ENCODE results near the gene PANX2.

The PANX2 gene

GRCh38 chr22:50185375-50186087, 15.0 kb downstream of the PANX2 start, which contains the start of gene TRABD:
Gene TRABD (plus strand): TSS chr22:50185913. CDS start chr22:50193061, 7,148 bp downstream.
- peak; percentile 73 for DNase-seq

GRCh38 chr22:50186181-50186714, 15.7 kb downstream of the PANX2 start:
- no peak for DNase-seq

DNA sequence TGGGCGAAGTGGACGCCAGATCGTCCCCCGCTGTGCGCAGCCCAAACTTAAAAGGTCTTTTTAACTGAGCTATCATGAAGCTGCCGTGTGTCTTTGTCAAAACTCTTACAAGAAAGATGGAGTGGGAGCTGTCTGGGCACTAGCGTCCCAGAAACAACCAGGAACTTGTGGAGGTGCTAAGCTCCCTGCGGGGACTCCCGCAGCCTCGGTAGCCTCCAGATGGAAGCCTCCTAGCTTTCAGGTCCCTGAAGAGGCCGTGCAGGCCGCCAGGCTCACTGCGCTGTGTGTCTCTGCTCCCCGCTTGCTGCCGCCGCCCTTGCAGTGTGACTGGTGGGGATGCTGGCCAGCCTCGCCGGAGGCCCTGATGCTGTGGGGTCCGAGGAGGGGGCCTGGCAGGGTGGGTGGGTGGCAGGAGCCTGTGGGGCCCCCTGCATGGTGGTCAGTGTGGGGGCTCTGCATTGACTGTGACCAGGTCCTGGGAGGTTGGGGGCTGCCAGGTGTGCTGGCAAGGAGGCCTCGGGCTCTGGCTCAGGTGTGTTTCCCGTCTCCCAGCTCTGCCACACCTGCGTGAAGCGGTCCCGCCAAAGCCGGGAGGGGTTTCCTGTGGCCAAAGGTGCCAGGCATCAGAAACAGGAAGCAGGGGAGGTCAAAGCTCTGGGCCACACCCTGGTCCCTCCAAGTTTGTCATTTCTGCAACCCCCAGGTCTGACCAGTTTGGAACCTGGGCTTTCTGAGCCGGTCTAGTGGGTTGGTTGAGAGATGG, 16.4 kb downstream of the PANX2 start:
- no peak for DNase-seq

- DNase-seq: no peak
Measured at GRCh38 chr22:50188356-50188755, 17.8 kb downstream of the PANX2 start.

DNA sequence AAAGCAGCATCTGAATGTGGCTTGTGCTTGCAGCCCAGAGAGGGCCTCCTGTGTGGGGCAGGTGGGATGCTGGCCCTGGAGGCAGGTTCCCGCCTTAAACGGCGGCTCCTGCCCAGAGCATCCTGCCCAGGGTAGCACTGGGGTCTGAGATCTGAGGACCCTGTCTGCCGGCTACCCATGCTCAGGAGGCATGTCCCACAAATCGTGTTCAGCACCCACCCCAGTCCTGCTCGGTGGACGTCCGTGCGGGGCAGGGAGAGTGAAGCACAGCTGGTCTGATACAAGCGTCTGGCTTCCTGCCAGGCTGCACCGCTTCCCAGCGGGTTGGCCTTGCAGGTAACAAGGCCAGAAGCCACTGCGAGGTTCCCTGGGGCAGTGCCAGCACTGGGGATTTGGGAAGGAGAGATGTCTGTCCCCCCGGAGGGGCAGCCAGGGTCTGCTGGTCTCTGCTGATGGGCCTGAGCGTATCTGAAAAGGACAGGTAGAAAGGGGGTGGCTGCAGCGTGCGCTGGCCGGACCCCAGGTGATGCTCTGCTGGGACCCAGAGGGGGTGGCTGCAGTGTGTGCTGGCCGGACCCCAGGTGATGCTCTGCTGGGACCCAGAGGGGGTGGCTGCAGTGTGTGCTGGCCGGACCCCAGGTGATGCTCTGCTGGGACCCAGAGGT, 18.8 kb downstream of the PANX2 start:
- DNase-seq: peak; percentile 16

- DNase-seq: no peak
Measured at GRCh38 chr22:50189849-50190181, 19.3 kb downstream of the PANX2 start.

DNA sequence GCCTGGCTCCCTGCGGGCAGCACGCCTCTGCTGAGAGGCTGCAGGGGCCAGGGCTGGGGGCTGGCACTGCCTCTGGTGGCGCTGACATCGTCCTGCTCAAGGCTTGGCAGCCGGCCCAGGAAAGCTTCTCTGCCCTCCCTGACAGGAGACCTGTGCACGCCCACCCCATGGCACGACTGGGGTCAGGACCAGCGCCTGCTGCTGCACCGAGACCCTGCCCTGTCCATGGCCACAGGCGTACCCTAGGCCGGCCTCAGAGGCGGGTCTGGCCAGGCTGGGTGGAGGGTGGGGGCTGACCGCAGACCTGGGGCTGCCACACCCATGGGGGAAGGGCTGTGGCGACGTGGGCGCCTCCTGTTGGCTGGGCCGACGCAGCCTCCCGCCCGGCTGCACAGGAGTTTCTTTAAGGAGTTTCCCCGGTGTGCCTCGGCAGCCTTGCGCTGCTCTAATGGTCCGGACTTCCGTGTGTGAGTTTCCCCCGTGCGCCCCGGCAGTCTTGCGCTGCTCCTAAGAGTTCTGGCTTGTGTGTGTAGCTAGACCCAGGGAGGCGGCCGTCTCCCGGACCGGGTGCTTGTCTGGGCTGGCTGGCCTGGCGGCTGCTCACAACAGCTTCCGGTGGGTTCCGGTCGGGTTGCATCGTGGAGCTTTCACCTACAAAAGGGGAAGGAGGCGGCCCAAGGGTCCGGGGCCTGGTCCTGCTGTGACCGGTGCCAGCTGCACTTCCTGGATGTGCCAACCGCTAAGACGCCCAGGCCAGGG, 19.8 kb downstream of the PANX2 start:
- DNase-seq: peak; percentile 38

- DNase-seq: no peak
Measured at GRCh38 chr22:50190941-50191741, 20.6 kb downstream of the PANX2 start.

- no peak for DNase-seq
Measured at GRCh38 chr22:50192436-50193204, 22.1 kb downstream of the PANX2 start.

DNA sequence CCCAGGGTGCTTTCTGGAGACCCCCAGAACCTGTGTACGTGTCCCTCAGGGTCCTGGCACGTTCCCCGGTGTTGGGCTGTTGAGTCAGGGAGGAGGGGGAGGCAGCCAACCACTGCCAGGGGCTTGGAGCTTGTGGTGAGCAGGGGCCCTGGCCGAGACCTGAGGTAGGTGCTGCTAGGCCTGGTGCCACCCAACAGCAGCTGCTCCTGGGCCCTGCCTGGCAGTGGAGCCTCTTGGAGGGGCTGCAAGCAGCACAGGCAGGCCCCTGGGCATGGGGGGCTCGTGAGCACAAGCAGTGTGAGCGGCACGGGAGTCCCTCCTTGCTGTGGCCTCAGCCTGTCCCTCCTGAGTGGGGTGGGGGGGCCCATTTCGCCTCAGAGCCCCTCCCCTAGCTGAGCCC, 23.1 kb downstream of the PANX2 start:
- no peak for DNase-seq

DNA sequence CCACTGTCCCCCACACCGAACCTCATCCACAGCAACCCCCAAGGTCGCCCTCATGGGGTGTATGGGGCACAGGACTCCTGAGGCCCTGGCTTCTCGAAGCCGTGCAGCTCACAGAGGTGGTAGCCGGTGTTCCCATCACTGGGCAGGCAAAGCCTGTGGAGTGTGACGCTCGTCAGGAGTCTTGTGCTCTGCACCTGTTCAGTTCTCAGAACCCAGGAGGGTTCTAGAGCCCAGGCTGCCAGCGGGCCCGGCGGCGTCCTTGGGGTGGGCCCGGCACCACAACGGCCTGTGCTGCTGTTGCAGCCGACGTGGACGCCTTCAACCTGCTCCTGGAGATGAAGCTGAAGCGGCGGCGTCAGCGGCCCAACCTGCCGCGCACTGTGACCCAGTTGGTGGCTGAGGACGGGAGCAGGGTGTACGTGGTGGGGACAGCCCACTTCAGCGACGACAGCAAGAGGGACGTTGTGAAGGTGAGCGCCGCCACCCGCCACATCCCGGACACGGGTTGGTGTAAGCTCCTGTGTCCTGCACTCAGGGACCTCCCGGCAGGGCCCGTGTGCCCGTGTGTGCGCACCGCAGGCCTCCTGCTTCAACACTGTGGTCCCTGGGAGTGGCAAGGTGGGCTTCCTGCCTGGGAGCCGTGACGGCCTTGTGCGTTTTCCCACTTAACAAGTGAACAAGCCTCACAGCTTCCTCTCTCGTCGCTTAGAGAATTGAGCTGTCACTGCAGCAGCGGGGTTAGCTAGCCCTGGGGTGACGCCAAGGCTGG, 23.7 kb downstream of the PANX2 start:
- DNase-seq: no peak

- no peak for DNase-seq
Measured at GRCh38 chr22:50196256-50196655, 25.7 kb downstream of the PANX2 start.

GRCh38 chr22:50197000-50197800, 26.7 kb downstream of the PANX2 start:
- DNase-seq: no peak

GRCh38 chr22:50197856-50198623, 27.5 kb downstream of the PANX2 start:
- no peak for DNase-seq

GRCh38 chr22:50198624-50199017, 28.1 kb downstream of the PANX2 start:
- DNase-seq: no peak

- DNase-seq: no peak
Measured at GRCh38 chr22:50199251-50199721, 28.8 kb downstream of the PANX2 start.

GRCh38 chr22:50199829-50200460, 29.4 kb downstream of the PANX2 start:
- no peak for DNase-seq

Data from NCI-H2029 (cell line).